Nucleus accumbens (tissue), 56 donors: Measurements from ENCODE around the gene KLHL5.

Source experiments
- DNase-seq, 56 donors: peaks; one replicate each; lab custom pipeline; 2025; lab: John Stamatoyannopoulos, UW

The KLHL5 gene

DNA sequence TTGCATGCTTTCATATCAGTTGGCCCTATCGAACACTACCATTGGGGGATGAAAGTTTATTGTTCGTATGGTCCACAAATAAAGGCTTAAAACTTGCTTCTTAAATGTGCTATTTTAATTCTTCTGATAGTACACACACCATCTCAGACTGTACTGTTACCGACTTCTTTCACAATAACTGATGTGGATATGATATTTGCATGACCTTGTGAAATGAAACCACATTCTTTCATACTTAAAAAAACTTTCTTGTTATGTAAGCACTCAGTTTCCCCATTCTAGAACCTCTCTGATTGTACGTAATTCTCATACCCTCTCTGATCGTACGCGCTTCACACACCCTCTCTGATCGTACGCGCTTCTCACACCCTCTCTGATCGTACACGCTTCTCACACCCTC, 108.3 kb downstream of the KLHL5 start:
- DNase-seq: no peak
